Keratinocyte (primary cell): ENCODE measurements around the gene LRRC38. TPM values are rescaled to one million over a fixed set of nuclear protein-coding genes. Genes with fewer than 3 reads are reported as not detected.

ENCODE experiments used
- DNase-seq: peaks from one replicate; pipeline ENCODE4 v3.0.0-alpha.2; 2011; ENCODE audit warnings: low read depth, missing footprints, low spot score
- FAIRE-seq: peaks from 2 replicates; lab custom pipeline; 2011; peaks lifted over from hg19 to GRCh38; lab: Jason Lieb, UNC
- H2AFZ ChIP-seq: 2 replicates; pipeline ENCODE4 v1.6.0; 2012; ENCODE audit warnings: low read length, control low read depth, inconsistent platforms; ENCODE audit not compliant: control insufficient read depth
- H3K27ac ChIP-seq: 2 replicates; pipeline ENCODE4 v1.5.1; 2011; ENCODE audit warnings: low read length; ENCODE audit not compliant: control insufficient read depth, insufficient read depth
- H3K27me3 ChIP-seq: 3 replicates; pipeline ENCODE4 v1.6.0; 2011; ENCODE audit warnings: low read length; ENCODE audit not compliant: control insufficient read depth, insufficient read depth; ENCODE audit errors: extremely low read depth
- H3K36me3 ChIP-seq, 2 experiments: 2 replicates in 1 of 2; 3 replicates in 1 of 2; pipeline ENCODE4 v1.5.1; 2011; ENCODE audit warnings: low read length in 2 of 2, mild to moderate bottlenecking in 1 of 2; ENCODE audit not compliant: control insufficient read depth in 2 of 2, insufficient read depth in 2 of 2; ENCODE audit errors: extremely low read depth in 1 of 2
- H3K4me1 ChIP-seq: 3 replicates; pipeline ENCODE4 v1.5.1; 2011; ENCODE audit warnings: low read length; ENCODE audit not compliant: control insufficient read depth, insufficient read depth; ENCODE audit errors: extremely low read depth
- H3K4me2 ChIP-seq: 3 replicates; pipeline ENCODE4 v1.6.0; 2011; ENCODE audit warnings: low read depth, low read length; ENCODE audit not compliant: control insufficient read depth, insufficient read depth; ENCODE audit errors: extremely low read depth
- H3K4me3 ChIP-seq, 3 experiments: fragments of 200-600 bp in 1 of 3; sonication (generic) in 1 of 3; 2 replicates in 2 of 3; 3 replicates in 1 of 3; pipeline ENCODE4 v1.5.1; 2011 to 2016; ENCODE audit warnings: low read length in 3 of 3, mild to moderate bottlenecking in 3 of 3, control low read depth in 2 of 3, inconsistent platforms in 1 of 3, low read depth in 1 of 3, mixed read lengths in 1 of 3, mixed run types in 1 of 3, moderate library complexity in 1 of 3; ENCODE audit not compliant: control insufficient read depth in 2 of 3, insufficient read depth in 2 of 3; ENCODE audit errors: extremely low read depth in 1 of 3
- H3K79me2 ChIP-seq: 2 replicates; pipeline ENCODE4 v1.6.0; 2012; ENCODE audit warnings: low read length; ENCODE audit not compliant: control insufficient read depth, insufficient read depth
- H3K9ac ChIP-seq: 3 replicates; pipeline ENCODE4 v1.6.0; 2011; ENCODE audit warnings: low read length; ENCODE audit not compliant: control insufficient read depth, insufficient read depth; ENCODE audit errors: extremely low read depth
- H3K9me1 ChIP-seq: 3 replicates; pipeline ENCODE4 v1.6.0; 2011; ENCODE audit warnings: low read length; ENCODE audit not compliant: control insufficient read depth, insufficient read depth; ENCODE audit errors: extremely low read depth
- H3K9me3 ChIP-seq: 2 replicates; pipeline ENCODE4 v1.5.1; 2012; ENCODE audit warnings: low read depth, low read length; ENCODE audit not compliant: control insufficient read depth
- H4K20me1 ChIP-seq: 3 replicates; pipeline ENCODE4 v1.6.0; 2011; ENCODE audit warnings: low read length; ENCODE audit not compliant: control insufficient read depth, insufficient read depth; ENCODE audit errors: extremely low read depth
- EZH2 ChIP-seq: IDR thresholded peaks from one replicate; pipeline ENCODE4 v1.6.1; 2012; ENCODE audit warnings: inconsistent platforms, mild to moderate bottlenecking, low read length, moderate library complexity
- dilution Hi-C: fragments of 300-500 bp; cut with MboI; formaldehyde crosslinking; loops from one replicate; pipeline ENCODE4 v1.7.0; 2020; ENCODE audit warnings: low sequenced_read_pairs; ENCODE audit not compliant: extremely low pct_ligation_motif_present
- polyA plus RNA-seq, 5 experiments: library from polyadenylated mRNA; depleted of rRNA in 3 of 5; stranded (reverse) in 3 of 5; stranded (forward) in 1 of 5; unstranded in 1 of 5; fragments of >200 nt; gene quantifications; 1 replicate in 1 of 5; 2 replicates in 3 of 5; 3 replicates in 1 of 5; pipeline versions ENCODE4 v1.2.1 to v1.2.3, GENCODE V29; 2011 to 2012; ENCODE audit warnings: missing spikeins in 2 of 5, low read depth in 1 of 5, low replicate concordance in 1 of 5
- TF ChIP-seq, protein P1 (sequence below), 3 experiments: IDR thresholded peaks in 1 of 3; conservative IDR thresholded peaks in 1 of 3; optimal IDR thresholded peaks in 1 of 3; 2 replicates in 2 of 3; 3 replicates in 1 of 3; pipeline versions ENCODE3 to v1.5.1; 2011; ENCODE audit warnings: low read length in 3 of 3, mild to moderate bottlenecking in 3 of 3, moderate library complexity in 2 of 3, control low read depth in 1 of 3, inconsistent platforms in 1 of 3; ENCODE audit not compliant: insufficient read depth in 2 of 3; ENCODE audit errors: extremely low read depth in 1 of 3

LRRC38 gene
- polyA plus RNA-seq, 1 donor (not counting 4 experiments of a cell fraction or from before 2014, with no cell fraction given) = not detected

DNA sequence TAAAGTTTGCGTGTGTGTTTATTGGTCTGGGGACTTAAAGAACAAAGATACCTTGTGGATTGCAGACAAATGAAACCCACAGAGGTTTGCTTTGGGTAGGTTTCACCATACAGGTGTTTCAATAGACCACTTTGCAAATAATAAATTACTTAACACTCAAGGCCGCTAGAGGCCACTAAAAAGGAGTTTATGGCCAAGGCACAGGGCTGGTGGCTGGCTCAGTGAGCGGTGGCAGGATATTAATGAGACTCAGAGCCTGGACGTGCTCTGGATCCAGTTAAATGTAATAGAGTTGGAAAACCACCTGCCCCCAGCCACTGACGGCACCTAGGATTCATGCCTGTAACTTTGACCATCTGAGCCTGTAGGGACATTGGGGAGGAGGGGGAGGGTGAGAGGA, 44.5 kb downstream of the LRRC38 start:
- no peaks in the 10 kb centered on the region for H3K9me1 ChIP-seq
- no peaks in the 10 kb centered on the region for H3K27me3 ChIP-seq
- H2AFZ ChIP-seq = no peak overlapping the region
- no peaks in the 10 kb centered on the region for H3K79me2 ChIP-seq
- H3K4me3 ChIP-seq = no peak overlapping the region
- H3K4me1 ChIP-seq = no peaks in the 10 kb centered on the region
- no peak for TF ChIP-seq EZH2
- TF ChIP-seq, protein P1, sequence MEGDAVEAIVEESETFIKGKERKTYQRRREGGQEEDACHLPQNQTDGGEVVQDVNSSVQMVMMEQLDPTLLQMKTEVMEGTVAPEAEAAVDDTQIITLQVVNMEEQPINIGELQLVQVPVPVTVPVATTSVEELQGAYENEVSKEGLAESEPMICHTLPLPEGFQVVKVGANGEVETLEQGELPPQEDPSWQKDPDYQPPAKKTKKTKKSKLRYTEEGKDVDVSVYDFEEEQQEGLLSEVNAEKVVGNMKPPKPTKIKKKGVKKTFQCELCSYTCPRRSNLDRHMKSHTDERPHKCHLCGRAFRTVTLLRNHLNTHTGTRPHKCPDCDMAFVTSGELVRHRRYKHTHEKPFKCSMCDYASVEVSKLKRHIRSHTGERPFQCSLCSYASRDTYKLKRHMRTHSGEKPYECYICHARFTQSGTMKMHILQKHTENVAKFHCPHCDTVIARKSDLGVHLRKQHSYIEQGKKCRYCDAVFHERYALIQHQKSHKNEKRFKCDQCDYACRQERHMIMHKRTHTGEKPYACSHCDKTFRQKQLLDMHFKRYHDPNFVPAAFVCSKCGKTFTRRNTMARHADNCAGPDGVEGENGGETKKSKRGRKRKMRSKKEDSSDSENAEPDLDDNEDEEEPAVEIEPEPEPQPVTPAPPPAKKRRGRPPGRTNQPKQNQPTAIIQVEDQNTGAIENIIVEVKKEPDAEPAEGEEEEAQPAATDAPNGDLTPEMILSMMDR (optimal IDR thresholded peaks at IDR 0.05 in 1 of 3, IDR thresholded peaks at IDR 0.05 in 1 of 3, conservative IDR thresholded peaks at IDR 0.05 in 1 of 3; ENCODE audit: extremely low read depth in 1 of 3, insufficient read depth in 2 of 3, low read length in 3 of 3) = peak in 2 of 3 experiments; percentile 24 to 42
- FAIRE-seq (no peak), DNase-seq (no peak)
- no peaks in the 10 kb centered on the region for H3K36me3 ChIP-seq
- dilution Hi-C loops = no loop called here
- H3K9me3 ChIP-seq = no peaks in the 10 kb centered on the region
- H4K20me1 ChIP-seq = no peaks in the 10 kb centered on the region
- H3K9ac ChIP-seq = no peak overlapping the region
- H3K4me2 ChIP-seq = no peak overlapping the region
- H3K27ac ChIP-seq = no peak overlapping the region

DNA sequence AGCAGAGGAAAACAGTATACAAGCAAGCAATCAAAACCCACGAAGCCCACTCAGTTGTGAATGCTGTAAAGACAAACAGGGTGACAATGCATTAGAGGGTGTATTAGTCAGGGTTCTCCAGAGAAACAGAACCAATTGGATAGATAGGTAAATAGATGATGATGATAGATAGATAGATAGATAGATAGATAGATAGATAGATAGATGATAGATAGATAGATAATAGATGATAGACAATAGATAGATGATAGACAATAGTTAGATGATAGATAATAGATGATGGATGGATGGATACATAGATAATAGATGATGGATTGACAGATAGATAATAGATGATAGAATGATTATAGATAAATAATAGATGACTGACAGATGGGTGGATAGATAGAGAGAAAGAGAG, 48.3 kb downstream of the LRRC38 start:
- dilution Hi-C loops = no loop called here
- TF ChIP-seq, protein P1 (optimal IDR thresholded peaks at IDR 0.05 in 1 of 3, IDR thresholded peaks at IDR 0.05 in 1 of 3, conservative IDR thresholded peaks at IDR 0.05 in 1 of 3; ENCODE audit: extremely low read depth in 1 of 3, insufficient read depth in 2 of 3, low read length in 3 of 3) = no peak
- TF ChIP-seq EZH2 = no peak

More for the DNA sequence above, 48.3 kb downstream of the LRRC38 start:
- Histone ChIP-seq H3K79me2 (no peaks in the 10 kb centered on the region), H3K4me3 (no peak overlapping the region), H3K9me1 (no peaks in the 10 kb centered on the region), H4K20me1 (no peaks in the 10 kb centered on the region), H3K4me2 (no peak overlapping the region), H3K27ac (no peak overlapping the region), H3K9ac (no peak overlapping the region), H3K36me3 (no peaks in the 10 kb centered on the region), H3K27me3 (no peaks in the 10 kb centered on the region), H3K9me3 (no peaks in the 10 kb centered on the region), H2AFZ (no peak overlapping the region), H3K4me1 (no peaks in the 10 kb centered on the region)
- FAIRE-seq (no peak), DNase-seq (no peak)
